Ramos (cell line): ENCODE measurements around the gene IFIT1.
"Not testable (repeated sequence)": the region's sequence is repeated elsewhere in the genome, so short reads cannot be mapped to it uniquely, and the experiment has no call there.

Experiments
- in situ Hi-C: fragments of 300-500 bp; cut with MboI; formaldehyde crosslinking; loops from one replicate; pipeline ENCODE4 v1.14.3; 2022; ENCODE audit warnings: low sequenced_read_pairs; ENCODE audit not compliant: unreplicated experiment

IFIT1 gene

GRCh38 chr10:89426230-89426868, 33.9 kb downstream of the IFIT1 start:
- in situ Hi-C loops, result no loop called here

GRCh38 chr10:89427629-89428028, 35.2 kb downstream of the IFIT1 start:
- in situ Hi-C loops, result no loop called here

- in situ Hi-C loops, result no loop called here
These were observed 36.5 kb downstream of the IFIT1 start for GRCh38 chr10:89428877-89429276.

GRCh38 chr10:89431977-89432376, 39.6 kb downstream of the IFIT1 start:
- in situ Hi-C loops, result no loop called here

GRCh38 chr10:89438525-89438924, 46.1 kb downstream of the IFIT1 start:
- in situ Hi-C loops, result no loop called here

GRCh38 chr10:89440226-89441009, 48.0 kb downstream of the IFIT1 start:
- in situ Hi-C loops, result no loop called here

- in situ Hi-C loops, result no loop called here
These were observed 49.9 kb downstream of the IFIT1 start for GRCh38 chr10:89442289-89442688.

- in situ Hi-C loops, result not testable (repeated sequence)
These were observed 52.4 kb downstream of the IFIT1 start for GRCh38 chr10:89444819-89445218.

- in situ Hi-C loops, result no loop called here
These were observed 58.5 kb downstream of the IFIT1 start for GRCh38 chr10:89450901-89451300.

- in situ Hi-C loops, result no loop called here
These were observed 59.8 kb downstream of the IFIT1 start for GRCh38 chr10:89452193-89452592.

- in situ Hi-C loops, result no loop called here
These were observed 62.3 kb downstream of the IFIT1 start for GRCh38 chr10:89454561-89455347.
